A549 treated with CpdA at 1 μM for 4 hours (cell line): ENCODE data around the gene IGFBP2. TPM values are rescaled to one million over a fixed set of nuclear protein-coding genes. Genes with fewer than 3 reads are reported as not detected.

Source experiments
- total RNA-seq: library from RNA; stranded (reverse); fragments of 200-300 nt; extraction: Qiagen RNA extraction; gene quantifications from 5 replicates; pipeline ENCODE4 v1.2.3, GENCODE V29; 2022; ENCODE audit warnings: low read depth

Gene IGFBP2, protein sequence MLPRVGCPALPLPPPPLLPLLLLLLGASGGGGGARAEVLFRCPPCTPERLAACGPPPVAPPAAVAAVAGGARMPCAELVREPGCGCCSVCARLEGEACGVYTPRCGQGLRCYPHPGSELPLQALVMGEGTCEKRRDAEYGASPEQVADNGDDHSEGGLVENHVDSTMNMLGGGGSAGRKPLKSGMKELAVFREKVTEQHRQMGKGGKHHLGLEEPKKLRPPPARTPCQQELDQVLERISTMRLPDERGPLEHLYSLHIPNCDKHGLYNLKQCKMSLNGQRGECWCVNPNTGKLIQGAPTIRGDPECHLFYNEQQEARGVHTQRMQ
- total RNA-seq: 53.4 to 81.9 TPM (median 74.3 TPM) in 5 replicates

DNA sequence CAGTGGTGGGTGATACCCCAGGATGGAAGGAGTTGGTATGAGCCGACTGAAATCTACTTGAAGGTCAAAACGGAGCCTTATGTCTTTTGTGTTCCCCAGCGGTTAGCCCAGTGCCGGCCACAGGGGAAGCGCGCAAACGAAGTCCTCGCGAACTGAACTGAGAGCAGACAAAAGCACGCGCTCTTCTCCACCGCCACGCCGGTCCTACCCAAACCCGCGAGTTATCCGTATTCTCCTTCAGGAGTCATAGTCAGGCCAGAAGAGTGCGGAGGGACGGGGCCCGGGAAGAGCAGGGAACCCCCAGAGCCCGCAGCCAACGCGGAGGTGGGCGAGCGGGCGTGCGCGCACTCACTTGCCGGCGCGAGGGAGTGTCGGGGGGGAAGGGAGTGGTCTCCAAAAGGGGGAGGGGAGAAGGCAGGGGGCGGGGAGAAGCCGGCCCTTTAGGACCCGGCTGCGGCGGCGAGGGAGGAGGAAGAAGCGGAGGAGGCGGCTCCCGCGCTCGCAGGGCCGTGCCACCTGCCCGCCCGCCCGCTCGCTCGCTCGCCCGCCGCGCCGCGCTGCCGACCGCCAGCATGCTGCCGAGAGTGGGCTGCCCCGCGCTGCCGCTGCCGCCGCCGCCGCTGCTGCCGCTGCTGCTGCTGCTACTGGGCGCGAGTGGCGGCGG, at the start of gene IGFBP2:
Gene IGFBP2, plus strand, starts transcription at position 469 of the 664 bp plus-strand sequence. Its CDS starts 104 bp downstream, at position 573.

DNA sequence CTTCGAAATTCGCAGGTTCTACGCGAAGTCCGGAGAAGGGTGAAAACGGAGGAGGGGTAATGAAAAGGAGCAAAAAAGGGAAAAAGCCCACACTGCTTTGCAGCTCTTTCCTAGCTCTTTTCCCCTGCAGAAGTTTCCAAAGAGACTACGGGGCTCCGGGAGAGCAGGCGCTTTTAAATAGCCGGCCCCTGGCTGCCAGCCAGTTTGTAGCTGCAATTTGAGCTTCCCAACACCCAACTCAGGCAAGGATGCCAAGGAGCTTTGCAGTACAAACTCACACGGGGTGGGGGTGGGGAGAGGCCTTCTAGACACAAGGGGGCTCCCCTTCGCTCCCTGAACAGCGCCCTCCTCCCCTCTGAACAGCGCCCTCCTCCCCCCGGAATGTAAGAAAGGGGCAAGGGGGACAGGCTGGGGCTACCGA, 62.2 kb downstream of the IGFBP2 start, which contains the start of gene IGFBP5:
Gene IGFBP5, minus strand, starts transcription at position 149 of the 421 bp plus-strand sequence. CDS start 774 bp downstream, outside the sequence.

Other genes with a start within 250 kb of the IGFBP2 start
- 15.8 to 20.8 TPM (median 16.7 TPM) in 5 replicates for gene SMARCAL1, start 220.9 kb upstream of the IGFBP2 start, total RNA-seq
- 5,193 to 5,494 TPM (median 5,225 TPM) in 5 replicates for gene RPL37A, start 134.6 kb upstream of the IGFBP2 start, total RNA-seq
- gene IGFBP5, start 62.1 kb downstream of the IGFBP2 start, total RNA-seq: 0.21 to 0.31 TPM (median 0.30 TPM) in 5 replicates
- gene TNP1, start 226.6 kb downstream of the IGFBP2 start, total RNA-seq: not detected in 5 replicates